T-helper 2 cell treated with Interferon-gamma antibody and Interleukin-4, amounts not matched to agents 5 μg/mL and 100 μg/mL, for 36 hours (primary cell): ENCODE data around the gene PARD3.
"Not testable (repeated sequence)": the region's sequence is repeated elsewhere in the genome, so short reads cannot be mapped to it uniquely, and the experiment has no call there.

Experiments
- DNase-seq: peaks from one replicate; pipeline ENCODE4 v3.0.0; 2021; ENCODE audit warnings: low spot score
- H3K27ac Mint-ChIP-seq: one replicate; pipeline ENCODE4 v1.8.0; 2021; ENCODE audit warnings: mild to moderate bottlenecking, mixed read lengths
- H3K27me3 Mint-ChIP-seq: one replicate; pipeline ENCODE4 v1.8.0; 2021; ENCODE audit warnings: low read depth, mixed read lengths
- H3K36me3 Mint-ChIP-seq: one replicate; pipeline ENCODE4 v1.8.0; 2021; ENCODE audit warnings: low read depth, mixed read lengths
- H3K4me1 Mint-ChIP-seq: one replicate; pipeline ENCODE4 v1.8.0; 2021; ENCODE audit warnings: low read depth, mixed read lengths
- H3K4me3 Mint-ChIP-seq: one replicate; pipeline ENCODE4 v1.8.0; 2022; ENCODE audit warnings: mild to moderate bottlenecking, moderate library complexity, mixed read lengths
- H3K9me3 Mint-ChIP-seq: one replicate; pipeline ENCODE4 v1.8.0; 2021; ENCODE audit warnings: mixed read lengths

The PARD3 gene

GRCh38 chr10:34798654-34799053 is 16.4 kb downstream of the PARD3 start:
- Mint-ChIP-seq H3K27me3 (no peaks in the 10 kb centered on the region), H3K9me3 (no peaks in the 10 kb centered on the region), H3K4me3 (no peak overlapping the region), H3K27ac (no peak overlapping the region), H3K4me1 (no peaks in the 10 kb centered on the region), H3K36me3 (no peaks in the 10 kb centered on the region)
- DNase-seq = no peak

- no peaks in the 10 kb centered on the region for H3K9me3 Mint-ChIP-seq
- no peak for DNase-seq
- no peaks in the 10 kb centered on the region for H3K4me1 Mint-ChIP-seq
- H3K27ac Mint-ChIP-seq = no peak overlapping the region
- no peaks in the 10 kb centered on the region for H3K36me3 Mint-ChIP-seq
- H3K27me3 Mint-ChIP-seq = no peaks in the 10 kb centered on the region
- no peak overlapping the region for H3K4me3 Mint-ChIP-seq
Measured at GRCh38 chr10:34797155-34797554, 17.9 kb downstream of the PARD3 start.

- no peaks in the 10 kb centered on the region for H3K4me1 Mint-ChIP-seq
- no peaks in the 10 kb centered on the region for H3K27me3 Mint-ChIP-seq
- H3K27ac Mint-ChIP-seq = no peak overlapping the region
- DNase-seq = no peak
- no peaks in the 10 kb centered on the region for H3K9me3 Mint-ChIP-seq
- no peaks in the 10 kb centered on the region for H3K36me3 Mint-ChIP-seq
- H3K4me3 Mint-ChIP-seq = no peak overlapping the region
Measured at GRCh38 chr10:34796133-34796532, 19.0 kb downstream of the PARD3 start.

- Mint-ChIP-seq H3K27ac (no peak overlapping the region), H3K27me3 (no peaks in the 10 kb centered on the region), H3K4me1 (no peaks in the 10 kb centered on the region), H3K4me3 (no peak overlapping the region), H3K9me3 (no peaks in the 10 kb centered on the region), H3K36me3 (no peaks in the 10 kb centered on the region)
- no peak for DNase-seq
Measured at GRCh38 chr10:34795334-34795733, 19.8 kb downstream of the PARD3 start.

GRCh38 chr10:34794835-34795234 is 20.3 kb downstream of the PARD3 start:
- Mint-ChIP-seq H3K27ac (no peak overlapping the region), H3K36me3 (no peaks in the 10 kb centered on the region), H3K27me3 (no peaks in the 10 kb centered on the region), H3K4me3 (no peak overlapping the region), H3K9me3 (no peaks in the 10 kb centered on the region), H3K4me1 (no peaks in the 10 kb centered on the region)
- no peak for DNase-seq

- not testable (repeated sequence) for H3K4me3 Mint-ChIP-seq, DNase-seq, H3K4me1 Mint-ChIP-seq, H3K27me3 Mint-ChIP-seq, H3K9me3 Mint-ChIP-seq, H3K36me3 Mint-ChIP-seq, H3K27ac Mint-ChIP-seq
Measured at GRCh38 chr10:34793581-34793980, 21.5 kb downstream of the PARD3 start.

GRCh38 chr10:34792881-34793280 is 22.2 kb downstream of the PARD3 start:
- Mint-ChIP-seq H3K9me3 (no peaks in the 10 kb centered on the region), H3K4me3 (no peak overlapping the region)

GRCh38 chr10:34791947-34792346 is 23.1 kb downstream of the PARD3 start:
- no peak overlapping the region for H3K27ac Mint-ChIP-seq
- no peak overlapping the region for H3K4me3 Mint-ChIP-seq
- H3K27me3 Mint-ChIP-seq = no peaks in the 10 kb centered on the region
- H3K9me3 Mint-ChIP-seq = no peaks in the 10 kb centered on the region
- no peak for DNase-seq
- H3K36me3 Mint-ChIP-seq = no peaks in the 10 kb centered on the region
- no peaks in the 10 kb centered on the region for H3K4me1 Mint-ChIP-seq

More at GRCh38 chr10:34792881-34793280, 22.2 kb downstream of the PARD3 start:
- Mint-ChIP-seq H3K27me3 (no peaks in the 10 kb centered on the region), H3K27ac (no peak overlapping the region), H3K36me3 (no peaks in the 10 kb centered on the region), H3K4me1 (no peaks in the 10 kb centered on the region)
- DNase-seq = no peak

- H3K36me3 Mint-ChIP-seq = no peaks in the 10 kb centered on the region
- H3K9me3 Mint-ChIP-seq = no peaks in the 10 kb centered on the region
- no peak overlapping the region for H3K4me3 Mint-ChIP-seq
- no peak for DNase-seq
- H3K27ac Mint-ChIP-seq = no peak overlapping the region
- H3K4me1 Mint-ChIP-seq = no peaks in the 10 kb centered on the region
- H3K27me3 Mint-ChIP-seq = no peaks in the 10 kb centered on the region
Measured at GRCh38 chr10:34791228-34791627, 23.9 kb downstream of the PARD3 start.

GRCh38 chr10:34789966-34790506 is 25.1 kb downstream of the PARD3 start:
- no peaks in the 10 kb centered on the region for H3K9me3 Mint-ChIP-seq
- no peaks in the 10 kb centered on the region for H3K27me3 Mint-ChIP-seq
- H3K4me1 Mint-ChIP-seq = no peaks in the 10 kb centered on the region
- H3K27ac Mint-ChIP-seq = no peak overlapping the region
- DNase-seq = no peak
- H3K4me3 Mint-ChIP-seq = no peak overlapping the region
- H3K36me3 Mint-ChIP-seq = no peaks in the 10 kb centered on the region

- H3K4me3 Mint-ChIP-seq = no peak overlapping the region
- DNase-seq = no peak
- no peaks in the 10 kb centered on the region for H3K36me3 Mint-ChIP-seq
- H3K27ac Mint-ChIP-seq = no peak overlapping the region
- H3K27me3 Mint-ChIP-seq = peaks cover 5% of the 10 kb centered on the region
- no peaks in the 10 kb centered on the region for H3K4me1 Mint-ChIP-seq
- no peaks in the 10 kb centered on the region for H3K9me3 Mint-ChIP-seq
Measured at GRCh38 chr10:34786464-34786863, 28.6 kb downstream of the PARD3 start.

- H3K27ac Mint-ChIP-seq = no peak overlapping the region
- peaks cover 13% of the 10 kb centered on the region for H3K27me3 Mint-ChIP-seq
- H3K4me1 Mint-ChIP-seq = peaks cover 2% of the 10 kb centered on the region
- no peaks in the 10 kb centered on the region for H3K36me3 Mint-ChIP-seq
- DNase-seq = no peak
- H3K4me3 Mint-ChIP-seq = no peak overlapping the region
- no peaks in the 10 kb centered on the region for H3K9me3 Mint-ChIP-seq
Measured at GRCh38 chr10:34781711-34782110, 33.4 kb downstream of the PARD3 start.

- no peaks in the 10 kb centered on the region for H3K9me3 Mint-ChIP-seq
- H3K4me3 Mint-ChIP-seq = no peak overlapping the region
- H3K36me3 Mint-ChIP-seq = no peaks in the 10 kb centered on the region
- no peak for DNase-seq
- H3K4me1 Mint-ChIP-seq = peaks cover 2% of the 10 kb centered on the region
- peaks cover 16% of the 10 kb centered on the region for H3K27me3 Mint-ChIP-seq
- no peak overlapping the region for H3K27ac Mint-ChIP-seq
Measured at GRCh38 chr10:34780818-34781380, 34.2 kb downstream of the PARD3 start.

- Mint-ChIP-seq H3K9me3 (no peaks in the 10 kb centered on the region), H3K27ac (no peak overlapping the region), H3K4me1 (peaks cover 2% of the 10 kb centered on the region), H3K27me3 (peaks cover 16% of the 10 kb centered on the region), H3K4me3 (no peak overlapping the region), H3K36me3 (no peaks in the 10 kb centered on the region)
- no peak for DNase-seq
Measured at GRCh38 chr10:34778237-34778636, 36.9 kb downstream of the PARD3 start.

GRCh38 chr10:34776090-34776690 is 38.9 kb downstream of the PARD3 start:
- peaks cover 10% of the 10 kb centered on the region for H3K27me3 Mint-ChIP-seq
- H3K9me3 Mint-ChIP-seq = no peaks in the 10 kb centered on the region
- H3K4me1 Mint-ChIP-seq = peaks cover 2% of the 10 kb centered on the region
- no peak for DNase-seq
- no peaks in the 10 kb centered on the region for H3K36me3 Mint-ChIP-seq
- no peak overlapping the region for H3K4me3 Mint-ChIP-seq
- H3K27ac Mint-ChIP-seq = no peak overlapping the region
